A549 treated with Mapracorat at 1 μM for 4 hours (cell line): Measurements from ENCODE around the gene ADARB1. TPM values are rescaled to one million over a fixed set of nuclear protein-coding genes. Genes with fewer than 3 reads are reported as not detected.

Experiments used
- total RNA-seq: library from RNA; stranded (reverse); fragments of 200-300 nt; extraction: Qiagen RNA extraction; gene quantifications from 5 replicates; pipeline ENCODE4 v1.2.3, GENCODE V29; 2022

The ADARB1 gene, protein sequence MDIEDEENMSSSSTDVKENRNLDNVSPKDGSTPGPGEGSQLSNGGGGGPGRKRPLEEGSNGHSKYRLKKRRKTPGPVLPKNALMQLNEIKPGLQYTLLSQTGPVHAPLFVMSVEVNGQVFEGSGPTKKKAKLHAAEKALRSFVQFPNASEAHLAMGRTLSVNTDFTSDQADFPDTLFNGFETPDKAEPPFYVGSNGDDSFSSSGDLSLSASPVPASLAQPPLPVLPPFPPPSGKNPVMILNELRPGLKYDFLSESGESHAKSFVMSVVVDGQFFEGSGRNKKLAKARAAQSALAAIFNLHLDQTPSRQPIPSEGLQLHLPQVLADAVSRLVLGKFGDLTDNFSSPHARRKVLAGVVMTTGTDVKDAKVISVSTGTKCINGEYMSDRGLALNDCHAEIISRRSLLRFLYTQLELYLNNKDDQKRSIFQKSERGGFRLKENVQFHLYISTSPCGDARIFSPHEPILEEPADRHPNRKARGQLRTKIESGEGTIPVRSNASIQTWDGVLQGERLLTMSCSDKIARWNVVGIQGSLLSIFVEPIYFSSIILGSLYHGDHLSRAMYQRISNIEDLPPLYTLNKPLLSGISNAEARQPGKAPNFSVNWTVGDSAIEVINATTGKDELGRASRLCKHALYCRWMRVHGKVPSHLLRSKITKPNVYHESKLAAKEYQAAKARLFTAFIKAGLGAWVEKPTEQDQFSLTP
- total RNA-seq: 6.2 to 10.7 TPM (median 6.8 TPM) in 5 replicates

GRCh38 chr21:45074048-45074817 lies at the start of gene ADARB1:
Gene ADARB1, plus strand, starts transcription at chr21:45074580. Its CDS starts 97,077 bp downstream, at chr21:45171657.

Other genes starting within 250 kb of the ADARB1 start
- 86.5 to 99.6 TPM (median 97.4 TPM) in 5 replicates for gene PTTG1IP, start 200.9 kb upstream of the ADARB1 start, total RNA-seq
- gene ITGB2, start 153.7 kb upstream of the ADARB1 start, total RNA-seq: 0.55 to 0.99 TPM (median 0.76 TPM) in 5 replicates
- 42.4 to 61.8 TPM (median 56.3 TPM) in 5 replicates for gene SLX9, start 134.6 kb upstream of the ADARB1 start, total RNA-seq
- gene POFUT2, start 213.3 kb downstream of the ADARB1 start, total RNA-seq: 17.7 to 23.4 TPM (median 21.2 TPM) in 5 replicates